Effector CD4-positive, alpha-beta T cell (primary cell): Measurements from ENCODE around the gene ARID5B.

Source experiments
- DNase-seq: peaks from one replicate; pipeline ENCODE4 v3.0.0-alpha.2; 2020

ARID5B gene

DNA sequence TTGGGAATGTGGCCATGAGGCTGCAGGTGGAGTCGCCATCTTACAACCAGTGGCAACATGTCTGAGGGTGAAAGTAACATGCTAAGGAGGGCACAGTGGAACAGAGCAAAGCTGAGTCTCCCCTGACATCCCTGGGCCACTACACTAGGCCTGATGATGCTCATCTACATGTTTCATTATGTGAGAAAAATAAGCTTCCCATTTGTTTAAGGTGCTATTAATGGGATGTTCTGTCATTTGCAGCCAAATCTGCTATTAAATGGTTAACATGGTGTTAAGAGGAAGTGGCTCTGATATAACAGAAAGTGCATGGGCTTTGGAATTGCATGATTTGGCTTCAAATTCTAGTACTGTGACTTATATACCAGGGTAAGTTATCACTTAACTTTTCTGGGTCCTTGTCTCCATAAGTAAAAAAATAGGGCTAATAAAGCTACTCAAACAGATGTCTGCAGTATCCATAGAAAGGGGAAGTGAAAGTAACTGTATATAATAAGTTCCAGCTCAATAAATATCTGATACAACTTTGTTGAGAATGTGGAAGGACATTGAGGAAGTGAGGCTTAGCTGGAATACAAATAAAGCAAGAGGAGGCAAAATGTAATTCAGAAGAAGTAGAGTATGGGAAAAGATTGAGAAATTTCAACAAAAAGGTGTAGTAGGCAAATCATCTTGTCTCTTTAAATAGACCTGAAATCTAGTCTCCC, 208.2 kb downstream of the ARID5B start:
- no peak for DNase-seq

DNA sequence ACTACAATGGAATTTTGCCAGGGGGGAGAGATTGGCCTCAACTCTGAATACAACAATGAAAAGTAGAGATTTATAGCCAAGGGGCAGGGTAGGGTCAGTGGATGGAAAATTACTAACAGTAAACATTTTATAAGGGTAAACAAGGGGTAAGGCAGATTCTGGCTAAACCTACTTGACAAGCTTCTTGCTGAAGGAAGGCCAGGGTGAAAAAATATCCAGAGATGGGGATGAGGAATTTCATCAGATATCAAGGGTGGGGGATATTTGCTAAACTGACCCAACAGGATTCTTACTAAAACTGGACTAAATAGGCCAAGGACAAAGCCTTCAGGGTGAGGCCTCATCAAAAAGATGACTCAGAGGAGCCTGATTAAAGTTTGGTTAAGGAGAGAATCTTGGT, 210.8 kb downstream of the ARID5B start:
- no peak for DNase-seq

DNA sequence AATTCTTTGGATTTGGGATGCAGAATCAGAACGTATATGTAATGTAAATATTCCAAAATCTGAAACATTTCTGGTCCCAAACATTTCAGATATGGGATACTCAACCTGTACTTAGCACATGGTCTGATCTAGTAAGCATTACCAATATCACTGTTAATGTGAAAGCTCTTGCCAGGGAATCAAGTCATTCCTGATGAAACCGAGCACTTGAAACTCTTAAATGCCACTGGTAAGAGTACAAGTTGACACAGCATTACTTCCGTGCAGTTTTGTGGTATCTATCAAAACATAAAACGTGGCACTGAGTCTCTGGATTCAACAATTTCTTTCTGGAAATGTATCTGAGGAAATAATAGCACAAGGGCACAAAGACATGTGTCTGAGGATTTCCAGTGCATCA, 211.5 kb downstream of the ARID5B start:
- DNase-seq = no peak

DNA sequence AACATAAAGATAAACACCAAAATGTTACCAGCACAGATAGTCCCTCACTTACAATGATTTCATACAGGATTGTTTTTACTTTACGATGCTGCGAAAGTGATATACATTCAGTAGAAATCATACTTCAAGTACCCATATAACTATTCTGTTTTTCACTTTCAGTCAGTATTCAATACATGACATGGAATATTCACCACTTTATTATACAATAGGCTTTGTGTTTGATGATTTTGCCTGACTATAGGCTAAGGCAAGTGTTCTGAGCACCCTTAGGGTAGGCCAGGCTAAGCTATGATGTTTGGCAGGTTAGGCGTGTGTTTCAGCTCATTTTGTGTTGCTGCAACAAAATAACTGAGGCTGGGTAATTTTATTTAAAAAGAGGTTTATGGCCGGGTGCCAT, 212.2 kb downstream of the ARID5B start:
- no peak for DNase-seq

DNA sequence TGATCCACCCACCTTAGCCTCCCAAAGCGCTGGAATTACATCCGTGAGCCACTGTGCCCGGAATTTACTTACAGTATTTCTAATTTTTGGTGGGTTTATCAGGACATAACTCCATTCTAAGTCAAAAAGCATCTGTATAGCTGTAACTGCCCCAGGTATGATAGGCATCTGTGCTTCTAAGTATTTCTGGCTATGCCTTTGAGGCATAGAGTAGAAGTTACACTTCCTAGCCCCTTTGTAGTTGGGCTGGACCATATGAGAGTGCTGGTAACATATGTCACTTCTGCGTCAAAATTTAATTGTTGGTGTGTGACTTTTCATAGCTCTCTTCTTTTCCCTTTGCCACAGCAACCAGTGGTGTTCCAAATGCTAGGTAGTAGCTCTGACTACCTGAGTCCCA, 213.8 kb downstream of the ARID5B start:
- DNase-seq = no peak

DNA sequence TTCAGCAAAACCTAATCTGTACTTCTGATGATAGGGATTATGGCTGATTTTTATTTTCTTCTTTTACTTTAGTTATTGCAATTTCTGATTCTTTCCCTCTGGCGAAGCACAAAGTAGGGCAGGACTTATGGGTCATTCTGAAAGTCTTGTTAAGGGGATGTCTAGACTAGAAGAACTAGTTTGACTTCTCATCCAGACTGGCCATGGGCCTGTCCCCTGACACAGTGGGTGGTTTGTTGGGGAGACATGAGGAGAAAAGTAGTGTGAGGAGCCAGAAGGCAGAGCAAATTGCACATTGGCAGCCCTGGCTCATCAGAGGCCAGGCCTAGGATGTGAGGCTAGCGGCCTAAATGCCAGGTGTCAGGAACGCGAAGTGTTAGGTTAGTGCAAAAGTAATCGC, 214.3 kb downstream of the ARID5B start:
- DNase-seq = no peak

DNA sequence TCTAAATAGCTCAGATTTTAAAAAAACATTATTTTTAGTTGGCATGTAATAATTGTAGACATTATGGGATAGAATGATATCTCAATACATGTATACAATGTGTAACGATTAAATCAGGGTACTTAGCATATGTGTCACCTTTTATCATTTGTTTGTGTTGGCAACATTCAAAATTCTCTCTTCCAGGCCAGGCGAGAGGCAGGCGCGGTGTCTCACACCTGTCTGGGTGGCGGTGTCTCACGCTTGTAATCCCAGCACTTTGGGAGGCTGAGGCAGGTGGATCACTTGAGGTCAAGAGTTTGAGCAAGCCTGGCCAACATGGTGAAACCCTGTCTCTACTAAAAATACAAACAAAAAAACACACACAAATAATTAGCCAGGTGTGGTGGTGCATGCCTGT, 215.4 kb downstream of the ARID5B start:
- DNase-seq = no peak

DNA sequence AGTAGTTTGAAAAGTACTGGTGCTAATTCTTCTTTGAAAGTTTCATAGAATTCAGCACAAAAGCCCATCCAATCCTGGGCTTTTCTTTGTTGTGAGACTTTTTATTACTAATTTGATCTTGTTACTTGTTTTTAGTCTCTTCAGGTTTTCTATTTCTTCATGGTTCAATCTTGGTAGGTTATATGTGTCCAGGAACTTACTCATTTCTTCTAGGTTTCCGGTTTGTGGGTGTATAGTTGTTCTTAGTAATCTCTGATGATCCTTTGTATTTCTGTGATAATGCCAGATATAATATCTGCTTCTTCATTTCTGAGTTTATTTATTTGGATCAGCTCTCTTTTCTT, 219.7 kb downstream of the ARID5B start:
- DNase-seq = no peak

DNA sequence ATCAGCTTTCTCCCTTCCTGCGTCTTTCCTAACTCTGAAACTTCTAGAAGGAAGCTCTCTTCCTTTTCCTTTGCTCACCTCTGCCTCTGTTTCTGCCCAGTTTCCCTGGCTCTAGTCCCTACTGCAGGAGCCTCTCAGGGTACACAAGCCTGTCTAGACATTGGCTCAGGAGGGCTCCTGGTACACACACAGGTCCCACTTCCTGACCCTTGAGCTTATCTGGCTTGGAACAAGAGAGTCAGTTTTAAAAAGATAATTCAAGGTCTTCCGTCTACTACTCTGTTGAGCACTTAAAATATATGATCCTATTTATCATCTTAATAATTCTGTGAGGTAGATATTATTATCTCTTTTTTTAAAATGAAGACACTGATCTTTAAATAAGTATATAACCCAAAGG, 226.5 kb downstream of the ARID5B start:
- DNase-seq = no peak

DNA sequence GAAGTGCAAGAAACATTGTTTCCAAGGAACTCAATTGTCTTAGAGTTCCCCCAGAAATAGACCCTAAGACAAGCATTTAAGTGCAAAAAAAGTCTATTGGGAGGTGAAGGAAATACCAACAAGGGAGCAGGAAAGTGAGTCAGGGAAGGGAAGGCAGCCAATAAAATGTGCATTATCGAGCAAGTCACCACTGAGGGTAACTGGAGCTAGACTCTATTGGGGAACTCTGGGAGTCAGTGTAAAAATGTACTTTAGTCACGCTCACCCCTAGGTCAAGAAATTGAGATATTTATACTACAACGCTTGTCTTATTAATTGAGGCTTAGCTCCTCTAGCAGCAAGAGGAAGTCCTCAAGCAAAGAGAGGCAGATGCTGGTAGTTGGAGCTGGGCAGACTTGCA, 229.4 kb downstream of the ARID5B start:
- no peak for DNase-seq

DNA sequence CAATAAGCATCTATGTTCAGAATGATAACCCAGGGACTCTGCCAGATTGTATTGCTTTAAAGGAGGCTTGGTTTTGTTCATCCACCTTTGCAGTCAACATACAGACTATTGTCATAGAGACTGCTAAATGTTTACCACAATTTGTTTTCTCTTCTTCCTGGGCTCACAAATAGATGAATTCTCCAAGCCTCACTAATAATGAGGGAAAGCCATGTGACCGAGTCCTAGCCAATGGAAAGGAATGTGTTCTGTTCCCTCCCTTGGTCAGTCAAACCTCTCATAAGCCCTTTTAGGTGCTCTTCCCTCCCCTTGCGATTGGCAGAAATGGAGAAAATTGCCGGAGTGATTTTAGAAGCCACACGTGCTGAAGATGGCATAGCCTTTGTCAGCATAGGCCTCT, 230.2 kb downstream of the ARID5B start:
- DNase-seq = no peak

DNA sequence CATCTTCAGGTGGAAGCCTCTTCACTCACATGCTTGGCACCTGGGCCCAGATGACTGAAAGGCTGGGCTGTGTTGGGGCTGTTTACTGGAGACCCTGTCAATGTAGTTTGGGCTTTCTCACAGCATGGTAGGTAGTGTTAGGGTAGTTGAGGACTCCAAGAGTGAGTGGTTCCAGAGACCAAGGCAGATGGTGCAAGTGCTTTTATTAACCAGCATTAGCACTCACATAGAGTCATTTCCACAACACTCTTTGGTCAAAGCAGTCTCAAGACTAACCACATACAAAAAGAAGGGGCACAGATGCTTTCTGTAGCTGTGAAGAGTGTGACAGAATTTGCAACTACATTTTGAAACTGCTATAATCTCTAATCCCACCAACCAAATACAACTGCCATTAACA, 232.1 kb downstream of the ARID5B start:
- DNase-seq = no peak

DNA sequence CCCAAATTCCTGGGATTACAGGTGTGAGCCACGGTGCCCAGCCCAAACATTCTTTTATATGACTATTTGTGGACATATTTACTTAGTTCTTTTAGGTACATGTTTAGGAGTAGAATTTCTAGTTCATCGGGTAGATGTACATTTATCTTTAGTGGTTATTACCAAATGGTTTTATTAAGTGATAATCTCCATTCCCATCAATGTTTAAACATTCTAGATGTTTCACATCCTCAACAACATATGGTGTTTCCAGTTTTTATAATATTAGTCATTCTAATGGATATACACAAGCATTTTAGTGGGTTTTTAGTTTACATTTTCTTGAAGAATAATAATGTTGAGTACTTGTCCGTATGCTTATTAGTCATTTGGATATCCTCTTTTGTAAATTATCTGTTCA, 235.4 kb downstream of the ARID5B start:
- DNase-seq = no peak
